Nephron progenitor cell (in vitro differentiated cells): ENCODE measurements around the gene OR5AU1.

ENCODE experiments used
- DNase-seq: peaks from one replicate; pipeline ENCODE4 v3.0.0; 2021
- H3K27ac Mint-ChIP-seq: 2 replicates; pipeline ENCODE4 v1.8.0; 2021; ENCODE audit warnings: mild to moderate bottlenecking, moderate library complexity, mixed read lengths
- H3K27me3 Mint-ChIP-seq: 2 replicates; pipeline ENCODE4 v1.8.0; 2021; ENCODE audit warnings: mild to moderate bottlenecking, low read depth, mixed read lengths; ENCODE audit not compliant: poor library complexity
- H3K36me3 Mint-ChIP-seq: 2 replicates; pipeline ENCODE4 v1.8.0; 2021; ENCODE audit warnings: low read depth, mixed read lengths
- H3K4me1 Mint-ChIP-seq: 2 replicates; pipeline ENCODE4 v1.8.0; 2021; ENCODE audit warnings: mixed read lengths
- H3K4me3 Mint-ChIP-seq: 2 replicates; pipeline ENCODE4 v1.8.0; 2021; ENCODE audit warnings: mild to moderate bottlenecking, moderate library complexity, mixed read lengths
- H3K9me3 Mint-ChIP-seq: 2 replicates; pipeline ENCODE4 v1.8.0; 2021; ENCODE audit warnings: mild to moderate bottlenecking, moderate library complexity, mixed read lengths
- CTCF ChIP-seq: fragments of 200-600 bp; sonication (generic); IDR thresholded peaks from 2 replicates; pipeline ENCODE4 v1.5.0; 2021; ENCODE audit warnings: antibody characterized with exemption

OR5AU1 gene

DNA sequence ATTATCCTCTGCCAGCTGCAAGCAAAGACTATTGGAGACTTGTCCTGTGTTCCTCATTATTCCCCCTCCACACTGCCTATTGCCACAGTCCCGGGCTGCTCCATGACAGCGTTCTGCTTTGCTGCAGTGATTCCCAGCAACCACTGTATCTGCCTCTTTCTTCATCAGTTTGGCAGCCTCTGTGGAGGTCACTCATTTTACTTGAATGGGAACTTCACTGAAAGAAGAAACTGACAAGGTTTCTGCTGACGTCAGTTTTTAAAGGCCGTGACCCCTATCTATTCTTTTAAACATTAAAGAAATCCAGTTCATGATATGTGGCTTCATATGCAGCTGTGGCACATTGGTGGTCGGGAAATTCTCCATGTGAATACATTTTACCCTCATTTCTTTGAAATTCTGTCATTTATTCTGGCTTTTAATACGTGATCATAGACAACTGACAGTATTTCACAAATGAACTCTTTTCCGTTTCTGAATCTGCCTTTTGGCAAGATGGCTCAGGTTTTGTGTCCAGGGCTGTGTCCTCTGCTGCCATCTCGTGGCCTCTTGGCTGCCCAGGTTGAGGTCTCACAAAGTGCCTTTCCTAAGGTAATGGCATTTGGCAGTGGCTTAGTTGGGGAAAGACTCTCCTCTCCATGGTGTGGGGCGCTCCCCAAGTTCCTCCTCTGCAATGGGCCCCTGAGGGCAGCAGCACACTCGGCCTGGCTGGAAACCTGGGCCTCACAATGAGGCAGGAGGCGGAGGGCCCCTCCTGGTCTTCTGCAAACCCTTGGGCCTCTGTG is 49.2 kb downstream of the OR5AU1 start:
- peak; percentile 81 for DNase-seq
- Mint-ChIP-seq H3K9me3 (no peaks in the 10 kb centered on the region), H3K36me3 (no peaks in the 10 kb centered on the region), H3K4me1 (peaks cover 84% of the 10 kb centered on the region), H3K27me3 (no peaks in the 10 kb centered on the region), H3K4me3 (peak overlapping the region; percentile 73), H3K27ac (peak overlapping the region; percentile 88)
- TF ChIP-seq CTCF, result peak; percentile 86

DNA sequence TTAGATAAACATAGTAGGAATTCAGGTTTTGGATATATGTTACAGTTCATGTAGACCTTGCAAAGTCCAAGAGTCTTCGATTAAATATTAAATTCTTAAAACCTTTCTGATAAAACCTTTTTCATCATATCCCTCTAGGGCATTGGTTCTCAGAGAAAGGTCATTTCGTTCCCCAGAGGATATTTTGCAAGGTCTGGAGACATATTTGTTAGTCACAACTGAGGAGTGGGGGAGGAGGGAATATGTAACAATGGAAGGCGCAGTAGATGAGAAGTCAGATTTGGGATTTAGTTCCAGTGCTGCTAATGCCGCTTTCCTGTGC is 49.7 kb downstream of the OR5AU1 start:
- no peaks in the 10 kb centered on the region for H3K9me3 Mint-ChIP-seq
- no peaks in the 10 kb centered on the region for H3K36me3 Mint-ChIP-seq
- H3K27ac Mint-ChIP-seq, result no peak overlapping the region
- H3K27me3 Mint-ChIP-seq, result no peaks in the 10 kb centered on the region
- DNase-seq, result no peak
- peaks cover 90% of the 10 kb centered on the region for H3K4me1 Mint-ChIP-seq
- H3K4me3 Mint-ChIP-seq, result no peak overlapping the region
- TF ChIP-seq CTCF, result no peak

DNA sequence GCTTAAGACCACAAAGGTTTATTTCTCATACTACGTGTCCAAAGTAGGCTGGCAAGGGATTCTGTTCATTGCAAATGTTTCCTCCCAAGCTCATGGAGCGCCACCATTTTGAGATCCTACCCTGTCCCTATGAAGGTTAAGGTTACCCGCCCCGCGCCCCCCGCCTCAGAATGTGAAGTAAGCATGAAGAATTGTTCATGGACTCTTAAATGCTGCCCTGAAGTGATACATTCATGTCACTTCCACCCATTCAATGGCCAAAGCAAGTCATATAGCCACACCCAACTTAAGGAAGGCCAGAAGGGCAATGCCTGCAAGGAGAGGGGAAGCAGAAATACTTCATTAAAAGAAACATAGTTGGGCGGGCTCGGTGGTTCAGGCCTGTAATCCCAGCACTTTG is 50.8 kb downstream of the OR5AU1 start:
- H3K36me3 Mint-ChIP-seq, result no peaks in the 10 kb centered on the region
- no peak for TF ChIP-seq CTCF
- no peak for DNase-seq
- peak overlapping the region; percentile 93 for H3K27ac Mint-ChIP-seq
- no peaks in the 10 kb centered on the region for H3K9me3 Mint-ChIP-seq
- H3K4me3 Mint-ChIP-seq, result peak overlapping the region; percentile 89
- no peaks in the 10 kb centered on the region for H3K27me3 Mint-ChIP-seq
- peaks cover 88% of the 10 kb centered on the region for H3K4me1 Mint-ChIP-seq
